NCI-H446 treated with DMSO at 0.1 percent for 48 hours (cell line): ENCODE results near the gene L2HGDH.
"Not testable (repeated sequence)": the region's sequence is repeated elsewhere in the genome, so short reads cannot be mapped to it uniquely, and the experiment has no call there.

Experiments used
- DNase-seq: peaks from one replicate; lab custom pipeline; 2025; lab: John Stamatoyannopoulos, UW

Gene L2HGDH

DNA sequence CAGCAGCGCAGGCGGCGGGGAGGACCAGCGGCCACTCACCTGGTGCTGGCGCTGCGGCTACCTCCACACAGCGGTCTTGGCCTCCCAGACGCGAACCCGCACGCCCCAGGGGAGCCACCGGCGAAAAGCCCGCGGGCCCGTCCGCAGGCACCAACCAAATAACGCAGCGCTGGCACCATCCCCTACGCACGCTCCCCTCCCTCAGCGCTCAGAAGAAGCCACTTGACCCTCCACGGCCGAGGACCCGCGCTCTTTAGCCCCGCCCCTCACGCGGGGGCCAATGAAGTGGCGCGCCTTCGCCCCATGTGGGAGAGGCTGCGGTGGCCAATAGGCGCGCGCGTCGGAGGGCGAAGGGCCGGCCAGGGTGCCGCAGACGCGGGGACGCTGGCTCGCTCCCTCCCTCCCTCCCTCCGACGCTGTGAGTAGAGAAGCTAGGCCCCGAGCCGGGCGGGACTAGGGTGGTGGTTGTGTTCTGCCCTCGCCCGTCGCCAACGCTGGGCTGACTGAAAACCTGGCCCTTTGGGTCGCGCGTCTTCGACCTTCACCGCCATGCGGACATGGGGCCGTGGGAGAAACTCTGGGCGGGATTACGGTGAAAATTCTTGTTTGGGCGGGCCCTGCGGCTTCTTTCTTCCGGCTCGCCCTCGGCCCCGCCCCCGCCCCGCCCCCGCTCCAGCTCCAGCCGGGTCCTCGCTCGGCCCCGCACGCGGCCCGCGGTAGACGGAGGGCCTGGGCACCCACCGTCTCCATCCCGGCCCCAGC lies at the start of gene L2HGDH, which contains the start of gene DMAC2L:
L2HGDH (minus strand) TSS at position 258 of the 762 bp plus-strand sequence; CDS start at position 179, 79 bp downstream.
DMAC2L (plus strand) TSS at position 353 of the 762 bp plus-strand sequence. CDS start 9,164 bp downstream, outside the sequence.
- peak; percentile 91 for DNase-seq

GRCh38 chr14:50360851-50361250 lies 48.8 kb upstream of the L2HGDH start:
- no peak for DNase-seq

DNA sequence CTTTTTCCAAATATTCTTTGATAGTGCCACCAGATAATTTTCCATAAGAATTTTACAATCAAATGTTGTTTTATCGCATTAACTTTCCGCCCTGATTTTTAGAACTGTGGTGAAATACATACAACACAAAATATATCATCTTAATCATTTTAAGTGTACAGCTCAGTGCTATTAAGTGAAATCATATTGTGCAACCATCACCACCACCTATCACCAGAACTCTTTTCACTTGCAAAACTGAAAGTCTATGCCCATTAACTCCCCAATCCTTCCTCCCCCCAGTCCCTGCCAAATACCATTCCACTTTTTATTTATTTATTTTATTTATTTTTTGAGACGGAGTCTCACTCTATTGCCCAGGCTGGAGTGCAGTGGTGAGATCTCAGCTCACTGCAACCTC lies 48.1 kb upstream of the L2HGDH start:
- DNase-seq: no peak

DNA sequence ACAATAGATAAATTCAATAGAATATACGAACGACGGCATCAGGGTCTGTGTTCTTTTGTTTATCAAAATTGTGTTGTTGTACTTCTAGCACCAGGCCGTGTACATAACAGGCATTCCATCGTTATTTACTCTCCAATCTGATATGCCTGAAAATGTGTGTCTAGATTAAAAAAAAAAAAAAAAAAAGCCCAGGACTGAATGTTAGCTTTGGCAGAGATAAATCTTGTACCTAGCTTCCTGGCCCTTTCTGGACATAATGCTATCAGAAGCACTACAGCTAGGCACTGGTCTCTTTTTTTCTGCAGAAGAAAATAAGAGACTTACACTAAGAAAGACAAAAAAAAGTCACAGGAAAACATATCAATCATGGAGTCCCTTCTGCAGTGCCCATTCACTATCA lies 47.6 kb upstream of the L2HGDH start:
- DNase-seq: no peak

- DNase-seq: no peak
These were observed 45.8 kb upstream of the L2HGDH start for GRCh38 chr14:50357753-50358395.

- no peak for DNase-seq
These were observed 45.1 kb upstream of the L2HGDH start for GRCh38 chr14:50357124-50357523.

DNA sequence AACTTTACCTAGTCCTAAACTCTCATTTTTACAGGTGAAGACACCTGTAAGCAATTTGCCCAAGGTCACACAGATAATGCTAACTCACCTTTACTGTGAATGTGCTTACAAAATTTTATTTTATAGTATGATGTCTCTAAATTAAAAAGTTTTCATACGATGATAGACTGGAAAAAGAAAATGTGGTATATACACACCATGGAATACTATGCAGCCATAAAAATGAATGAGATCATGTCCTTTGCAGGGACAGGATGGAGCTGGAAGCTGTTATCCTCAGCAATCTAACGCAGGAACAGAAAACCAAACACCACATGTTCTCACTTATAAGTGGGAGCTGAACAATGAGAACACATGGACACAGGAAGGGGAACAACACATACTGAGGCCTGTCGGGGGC lies 44.3 kb upstream of the L2HGDH start:
- not testable (repeated sequence) for DNase-seq

DNA sequence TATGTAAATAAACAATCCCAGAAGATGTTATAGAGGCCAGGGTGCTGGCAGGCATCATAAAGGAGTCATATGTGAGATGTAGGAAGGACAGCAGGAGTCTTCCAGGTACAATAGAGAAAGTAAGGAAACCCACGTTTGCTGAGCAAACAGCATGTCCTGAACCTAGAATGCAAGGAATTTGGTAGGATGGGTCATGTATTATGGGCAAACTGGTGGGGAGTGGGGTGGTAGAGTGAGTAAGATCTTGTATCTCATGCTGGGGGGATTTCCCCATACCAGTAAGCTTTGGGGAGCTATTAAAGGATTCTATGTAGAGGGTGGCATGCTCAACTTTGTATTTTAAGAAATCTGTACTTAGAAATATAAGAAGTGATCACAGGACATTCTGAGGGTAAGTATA lies 43.7 kb upstream of the L2HGDH start:
- DNase-seq: no peak

- peak; percentile 5 for DNase-seq
These were observed 42.5 kb upstream of the L2HGDH start for GRCh38 chr14:50354527-50354926.

DNA sequence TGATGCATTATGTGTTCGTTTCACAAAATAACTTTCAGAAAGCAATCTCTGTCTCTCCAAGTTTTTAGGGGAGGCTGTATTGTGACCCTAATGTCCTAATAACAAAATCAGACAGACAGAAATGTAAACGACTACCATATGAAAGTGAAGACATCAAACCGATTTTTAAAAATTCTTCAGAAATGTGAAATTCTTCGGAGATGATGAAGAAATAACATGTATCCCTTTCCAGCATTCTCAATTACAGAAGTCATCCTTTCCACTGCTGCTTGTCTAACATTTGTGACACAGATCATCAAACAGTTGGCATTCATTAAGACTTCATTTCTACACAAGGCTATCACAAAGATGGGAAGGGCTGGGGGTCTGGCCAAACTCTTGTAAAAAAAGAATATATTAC lies 41.1 kb upstream of the L2HGDH start:
- no peak for DNase-seq

DNA sequence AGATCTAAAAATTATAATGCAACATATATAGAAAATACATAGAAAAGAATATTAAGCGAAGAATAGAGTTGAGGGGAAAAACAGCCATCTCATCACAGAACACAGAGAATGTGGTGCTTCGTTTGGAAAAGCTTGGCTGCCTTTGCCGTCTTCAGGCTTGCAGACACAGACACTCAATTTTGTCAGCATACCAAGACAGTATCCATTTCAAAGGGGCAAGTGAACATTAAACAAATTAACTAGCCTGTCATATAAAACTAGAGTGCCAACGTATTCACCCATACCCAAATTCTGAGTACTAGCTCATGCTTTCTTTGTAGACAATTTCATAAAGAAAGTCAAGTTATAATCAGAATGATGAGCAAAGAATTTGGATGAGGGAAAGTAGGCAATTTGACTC lies 40.6 kb upstream of the L2HGDH start:
- no peak for DNase-seq

DNA sequence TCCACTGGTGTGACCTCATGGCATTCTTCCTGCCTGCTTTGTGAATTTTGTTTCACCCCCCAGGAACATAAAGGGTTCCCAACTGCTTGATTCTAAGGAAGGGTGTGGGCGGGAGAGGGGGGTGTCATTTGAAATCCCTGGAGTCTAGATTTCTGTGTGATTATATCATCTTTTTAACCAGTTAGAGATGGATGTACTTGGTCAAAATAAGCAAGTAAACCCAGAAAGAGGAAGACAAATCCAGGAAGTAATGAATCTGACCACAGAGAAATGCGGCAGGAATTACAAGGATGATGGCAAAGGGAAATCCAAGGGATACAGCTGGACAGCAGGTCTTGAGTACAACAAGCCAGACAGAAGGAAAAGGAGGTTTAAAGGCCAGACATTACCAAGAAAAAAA lies 38.9 kb upstream of the L2HGDH start:
- no peak for DNase-seq

GRCh38 chr14:50348933-50349332 lies 36.9 kb upstream of the L2HGDH start:
- DNase-seq: no peak

GRCh38 chr14:50347521-50347920 lies 35.5 kb upstream of the L2HGDH start:
- DNase-seq: no peak

GRCh38 chr14:50345846-50346422 lies 33.9 kb upstream of the L2HGDH start:
- DNase-seq: no peak

DNA sequence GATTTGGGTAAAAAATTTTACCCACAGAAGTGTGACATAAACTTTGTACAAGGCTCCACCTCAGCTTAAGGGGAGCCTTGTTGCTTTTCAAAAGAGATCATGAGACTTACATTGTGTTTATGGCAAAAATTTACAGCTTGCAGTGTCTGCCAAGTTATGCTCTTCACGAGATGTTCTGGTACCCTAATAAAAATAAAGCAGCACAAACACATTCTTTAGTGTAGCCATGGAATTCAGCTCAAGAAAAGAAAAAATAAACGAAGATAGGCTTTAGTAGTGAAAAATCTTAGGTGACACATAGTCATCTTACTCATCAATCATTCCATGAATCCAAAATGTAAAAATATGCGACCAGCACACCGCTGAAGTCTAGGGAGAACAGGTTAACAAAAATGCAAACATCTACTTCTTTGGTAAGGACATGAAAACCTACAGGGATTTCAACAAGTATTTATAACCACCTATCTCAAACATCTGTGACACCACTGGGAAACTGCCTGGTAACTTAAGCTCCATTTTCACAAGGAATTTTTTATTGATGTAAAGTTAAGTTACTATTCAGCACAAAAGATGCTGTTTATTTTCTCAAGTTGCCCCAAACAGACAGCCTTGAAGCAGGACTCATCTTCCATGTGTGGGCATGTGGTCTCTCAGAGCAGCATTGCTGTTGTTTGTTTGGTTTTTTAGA lies 33.0 kb upstream of the L2HGDH start:
- DNase-seq: no peak

DNA sequence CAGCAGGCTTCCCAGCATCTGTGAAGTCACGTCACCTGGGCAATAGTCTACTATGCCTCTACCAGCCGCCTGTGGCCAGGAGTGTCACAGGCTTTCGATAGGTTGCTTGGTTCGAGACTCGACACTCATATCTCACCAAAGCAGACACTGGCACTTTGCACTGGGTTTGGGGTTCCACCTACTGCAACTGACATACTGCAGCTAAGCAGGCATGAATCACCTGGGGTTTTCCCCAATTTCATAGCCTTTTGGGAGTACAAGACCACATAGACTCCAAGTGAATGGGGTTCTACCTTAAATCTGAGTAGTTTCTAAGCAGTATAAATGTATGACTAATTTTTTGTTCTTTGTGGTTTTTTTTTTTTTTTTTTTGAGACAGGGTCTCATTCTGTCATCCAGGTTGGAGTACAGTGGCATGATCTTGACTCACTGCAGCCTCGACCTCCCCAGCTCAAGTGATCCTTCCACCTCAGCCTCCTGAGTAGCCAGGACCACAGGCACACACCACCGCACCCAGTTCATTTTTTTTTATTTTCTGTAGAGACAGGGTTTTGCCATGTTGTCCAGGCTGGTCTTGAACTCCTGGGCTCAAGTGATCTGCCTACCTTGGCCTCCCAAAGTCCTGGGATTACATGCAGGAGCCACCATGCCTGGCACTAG lies 32.2 kb upstream of the L2HGDH start:
- DNase-seq: no peak

DNA sequence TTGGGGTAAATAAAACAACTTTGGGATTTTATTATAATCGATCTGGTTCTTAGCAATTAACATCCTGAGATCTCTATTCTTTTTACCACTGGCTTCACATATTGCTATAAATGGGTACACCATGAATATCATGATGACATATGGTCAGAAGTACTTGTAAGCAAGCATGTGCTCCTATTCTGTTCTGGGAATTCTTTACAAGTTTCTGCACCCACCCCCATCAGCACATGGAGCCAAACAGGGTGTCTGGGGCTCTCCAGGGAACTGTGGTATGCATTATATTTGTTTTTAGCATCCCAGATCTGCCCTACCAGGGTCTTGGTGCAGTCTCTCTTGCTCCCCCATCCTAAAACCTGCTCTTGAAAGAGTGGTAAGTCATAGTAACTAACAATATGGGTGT lies 31.4 kb upstream of the L2HGDH start:
- DNase-seq: no peak

DNA sequence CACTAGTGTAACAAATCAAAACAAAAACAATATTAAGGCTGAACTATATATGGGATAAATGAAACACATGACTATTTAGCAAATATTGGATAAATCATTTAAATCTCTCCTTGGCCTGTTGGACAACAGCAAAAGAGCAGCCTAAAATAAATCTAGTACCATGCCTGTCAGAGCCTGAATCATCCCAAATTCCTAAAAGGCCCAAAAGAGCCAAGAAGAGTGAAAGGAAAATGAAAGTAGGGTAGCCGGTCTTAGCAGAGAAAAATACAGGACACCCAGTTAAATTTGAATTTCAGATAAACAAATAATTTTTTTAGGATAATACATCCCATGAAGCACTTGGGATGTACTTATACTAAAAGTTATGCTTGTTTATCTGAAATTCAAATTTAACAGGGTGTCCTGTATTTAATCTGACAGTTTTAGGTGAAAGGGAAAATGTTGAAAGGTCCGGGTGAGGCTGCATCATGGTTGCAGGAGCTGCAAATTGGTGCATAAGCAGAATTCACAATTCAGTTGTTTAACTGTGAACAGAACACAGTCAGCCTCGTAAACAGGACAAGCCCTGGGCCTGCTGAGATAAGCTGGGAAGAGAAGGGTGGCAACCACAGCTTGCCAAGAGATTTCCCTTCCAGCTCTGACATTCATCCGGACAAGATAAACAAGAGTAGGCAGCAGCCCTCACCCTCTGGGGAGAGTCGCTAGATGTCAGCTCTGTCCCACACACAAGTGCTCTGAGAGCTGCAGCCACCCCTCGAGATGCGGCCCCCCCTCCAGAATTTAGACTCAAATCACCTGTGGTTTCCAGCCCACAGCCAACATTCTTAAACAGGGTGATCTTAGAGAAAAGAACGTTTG lies 30.4 kb upstream of the L2HGDH start:
- DNase-seq: peak; percentile 57

DNA sequence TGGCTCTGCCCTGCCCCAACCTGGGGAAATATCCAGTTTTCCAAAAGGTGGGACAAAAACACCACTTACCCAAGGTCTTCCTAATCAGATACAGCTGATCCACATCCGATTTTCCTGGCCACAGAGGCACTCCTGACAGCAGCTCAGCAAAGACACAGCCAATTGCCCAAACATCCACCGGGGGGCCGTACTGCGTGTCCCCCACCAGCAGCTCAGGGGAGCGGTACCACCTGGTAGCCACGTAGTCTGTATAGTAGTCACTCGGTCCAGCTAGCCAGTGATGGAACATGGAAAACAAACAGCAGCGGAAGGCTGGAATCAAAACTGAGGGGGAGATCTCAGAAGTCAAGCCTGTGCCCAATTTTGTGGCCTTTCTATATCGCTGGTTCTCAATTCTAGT lies 28.9 kb upstream of the L2HGDH start:
- DNase-seq: no peak

DNA sequence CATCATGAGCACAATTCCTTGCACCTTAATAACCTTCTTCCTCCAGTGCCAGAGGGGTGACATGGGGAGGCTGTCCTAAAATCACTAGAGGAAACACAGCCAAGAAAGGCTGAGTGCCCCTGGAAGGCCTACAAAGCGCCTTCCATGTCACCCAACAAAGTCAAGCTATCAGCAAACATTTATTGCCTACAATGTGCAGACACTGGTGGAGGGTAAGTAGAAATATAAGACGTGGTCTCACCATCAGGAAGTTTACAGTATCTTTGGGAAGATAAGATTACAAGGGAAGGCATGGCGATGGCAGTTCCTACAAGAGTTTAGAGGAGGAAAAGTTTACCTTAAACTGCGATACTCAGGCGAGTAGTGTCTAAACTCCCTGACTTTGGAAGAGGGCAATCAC lies 28.0 kb upstream of the L2HGDH start:
- no peak for DNase-seq
